ENCODE data around the gene DMXL1.
"Not testable (repeated sequence)": the region's sequence is repeated elsewhere in the genome, so short reads cannot be mapped to it uniquely, and the experiment has no call there.

The DMXL1 gene

GRCh38 chr5:119123280-119123679 lies 52.4 kb downstream of the DMXL1 start:
- no peak for DNase-seq

- DNase-seq: no peak
Observed at GRCh38 chr5:119129770-119130169, 58.9 kb downstream of the DMXL1 start.

- no peak for DNase-seq
Observed at GRCh38 chr5:119131530-119132304, 60.8 kb downstream of the DMXL1 start.

- not testable (repeated sequence) for DNase-seq
Observed at GRCh38 chr5:119135743-119136142, 64.9 kb downstream of the DMXL1 start.

- no peak for DNase-seq
Observed at GRCh38 chr5:119136666-119137318, 65.9 kb downstream of the DMXL1 start.

GRCh38 chr5:119153629-119154028 lies 82.7 kb downstream of the DMXL1 start:
- DNase-seq: no peak

GRCh38 chr5:119158144-119158543 lies 87.3 kb downstream of the DMXL1 start:
- DNase-seq: no peak

GRCh38 chr5:119161430-119161829 lies 90.5 kb downstream of the DMXL1 start:
- no peak for DNase-seq

- DNase-seq: no peak
Observed at GRCh38 chr5:119166026-119166425, 95.1 kb downstream of the DMXL1 start.

GRCh38 chr5:119168401-119168800 lies 97.5 kb downstream of the DMXL1 start:
- no peak for DNase-seq

GRCh38 chr5:119171686-119172085 lies 100.8 kb downstream of the DMXL1 start:
- DNase-seq: no peak

GRCh38 chr5:119174578-119175163 lies 103.8 kb downstream of the DMXL1 start:
- no peak for DNase-seq

GRCh38 chr5:119176785-119177184 lies 105.9 kb downstream of the DMXL1 start:
- no peak for DNase-seq

- DNase-seq: no peak
Observed at GRCh38 chr5:119177226-119177625, 106.3 kb downstream of the DMXL1 start.

- DNase-seq: no peak
Observed at GRCh38 chr5:119178435-119178834, 107.5 kb downstream of the DMXL1 start.

GRCh38 chr5:119179857-119180641 lies 109.2 kb downstream of the DMXL1 start:
- no peak for DNase-seq

GRCh38 chr5:119185512-119185911 lies 114.6 kb downstream of the DMXL1 start:
- DNase-seq: not testable (repeated sequence)

GRCh38 chr5:119187776-119188529 lies 117.1 kb downstream of the DMXL1 start:
- no peak for DNase-seq

- no peak for DNase-seq
Observed at GRCh38 chr5:119190470-119191095, 119.7 kb downstream of the DMXL1 start.

- no peak for DNase-seq
Observed at GRCh38 chr5:119191944-119192343, 121.1 kb downstream of the DMXL1 start.

GRCh38 chr5:119200795-119201194 lies 129.9 kb downstream of the DMXL1 start:
- DNase-seq: no peak

GRCh38 chr5:119207105-119207504 lies 136.2 kb downstream of the DMXL1 start:
- no peak for DNase-seq
